ENCODE measurements around the gene IST1. TPM values are rescaled to one million over a fixed set of nuclear protein-coding genes. Genes with fewer than 3 reads are reported as not detected.

The IST1 gene
- polyA plus RNA-seq, 1 experiment: 227 TPM

- no peaks in the 10 kb centered on the region for H3K36me3 ChIP-seq (ENCODE audit: control insufficient read depth, insufficient read depth, low read length)
- DNase-seq (ENCODE audit: low read depth): no peak
- H3K27me3 ChIP-seq (ENCODE audit: control insufficient read depth, insufficient read depth, low read length): no peaks in the 10 kb centered on the region
- TF ChIP-seq CTCF (IDR thresholded peaks at IDR 0.05; ENCODE audit: insufficient read depth, low read depth, low read length): no peak
- H3K4me3 ChIP-seq (ENCODE audit: low read depth, low read length): no peak overlapping the region
- ChIA-PET CTCF (interaction anchor here (5.2 kb wide), 1 partner anchor 11 kb away, joined by 25 read pairs; no protein-coding TSS in a partner anchor), POLR2A (no interaction called here)
These were observed 77.0 kb downstream of the IST1 start for GRCh38 chr16:71972356-71972755.

- ChIA-PET POLR2A (no interaction called here), CTCF (interaction anchor here (0.7 to 5.2 kb wide), 2 partner anchors 12 to 14 kb away, joined by 3 to 25 read pairs; no protein-coding TSS in a partner anchor)
- Histone ChIP-seq H3K27me3 (ENCODE audit: control insufficient read depth, insufficient read depth, low read length) (no peaks in the 10 kb centered on the region), H3K4me3 (ENCODE audit: low read depth, low read length) (no peak overlapping the region), H3K36me3 (ENCODE audit: control insufficient read depth, insufficient read depth, low read length) (no peaks in the 10 kb centered on the region)
- no peak for DNase-seq (ENCODE audit: low read depth)
- no peak for TF ChIP-seq CTCF (IDR thresholded peaks at IDR 0.05; ENCODE audit: insufficient read depth, low read depth, low read length)
These were observed 77.7 kb downstream of the IST1 start for GRCh38 chr16:71973001-71973400.

- no peaks in the 10 kb centered on the region for H3K27me3 ChIP-seq (ENCODE audit: control insufficient read depth, insufficient read depth, low read length)
- DNase-seq (ENCODE audit: low read depth): no peak
- no peaks in the 10 kb centered on the region for H3K36me3 ChIP-seq (ENCODE audit: control insufficient read depth, insufficient read depth, low read length)
- H3K4me3 ChIP-seq (ENCODE audit: low read depth, low read length): no peak overlapping the region
- no peak for TF ChIP-seq CTCF (IDR thresholded peaks at IDR 0.05; ENCODE audit: insufficient read depth, low read depth, low read length)
- ChIA-PET CTCF (interaction anchor here (5.2 kb wide), 1 partner anchor 13 kb away, joined by 25 read pairs; no protein-coding TSS in a partner anchor), POLR2A (no interaction called here)
These were observed 78.9 kb downstream of the IST1 start for GRCh38 chr16:71974068-71974818.

Other genes with a start within 250 kb of the IST1 start
- 7.9 and 10.0 TPM in 2 replicates for gene PHLPP2, start 170.8 kb upstream of the IST1 start, polyA plus RNA-seq (2011; rRNA removed)
- 59.8 and 86.6 TPM in 2 replicates for gene AP1G1, start 86.7 kb upstream of the IST1 start, polyA plus RNA-seq (2011; rRNA removed)
- gene ATXN1L, start 49.6 kb upstream of the IST1 start, polyA plus RNA-seq (2011; rRNA removed): 13.5 and 13.6 TPM in 2 replicates
- gene ZNF821, start 11.3 kb upstream of the IST1 start, polyA plus RNA-seq (2011; rRNA removed): 3.5 and 5.0 TPM in 2 replicates
- gene PKD1L3, start 104.9 kb downstream of the IST1 start, polyA plus RNA-seq (2011; rRNA removed): not detected in 2 replicates
- 2.7 and 3.1 TPM in 2 replicates for gene DHODH, start 113.2 kb downstream of the IST1 start, polyA plus RNA-seq (2011; rRNA removed)
- gene HP, start 159.0 kb downstream of the IST1 start, polyA plus RNA-seq (2011; rRNA removed): not detected in 2 replicates
- not detected in 2 replicates for gene HPR, start 167.7 kb downstream of the IST1 start, polyA plus RNA-seq (2011; rRNA removed)
- gene TXNL4B, start 198.1 kb downstream of the IST1 start, polyA plus RNA-seq (2011; rRNA removed): 8.3 and 11.5 TPM in 2 replicates
- 23.3 and 37.6 TPM in 2 replicates for gene DHX38, start 198.3 kb downstream of the IST1 start, polyA plus RNA-seq (2011; rRNA removed)